HepG2 (cell line): ENCODE measurements around the gene PRPF38A. TPM values are rescaled to one million over a fixed set of nuclear protein-coding genes. Genes with fewer than 3 reads are reported as not detected.

Experiments used
- AGO1 ChIP-seq: fragments of 200-400 bp; formaldehyde crosslinking; IDR thresholded peaks from 2 replicates; pipeline ENCODE4 v1.6.1; 2017; ENCODE audit warnings: mild to moderate bottlenecking, low read depth, low read length, moderate library complexity; ENCODE audit not compliant: poor library complexity, severe bottlenecking
- ARID2 ChIP-seq: sonication (generic); formaldehyde crosslinking; IDR thresholded peaks from 2 replicates; pipeline ENCODE4 v1.8.1; 2022; ENCODE audit warnings: mild to moderate bottlenecking, missing genetic modification reagents, borderline replicate concordance
- CENPX ChIP-seq: sonication (generic); formaldehyde crosslinking; IDR thresholded peaks from 2 replicates; pipeline ENCODE4 v1.9.0; 2021; ENCODE audit warnings: mild to moderate bottlenecking, missing genetic modification reagents, moderate library complexity
- GTF3A ChIP-seq: sonication (generic); formaldehyde crosslinking; conservative IDR thresholded peaks from 2 replicates; pipeline ENCODE4 v1.4.0; 2020; ENCODE audit warnings: mild to moderate bottlenecking, missing genetic modification reagents
- HOXA9 ChIP-seq: sonication (generic); formaldehyde crosslinking; IDR thresholded peaks from 2 replicates; pipeline ENCODE4 v1.8.1; 2022; ENCODE audit warnings: missing genetic modification reagents, mild to moderate bottlenecking, moderate library complexity, borderline replicate concordance
- MED1 ChIP-seq: sonication (generic); formaldehyde crosslinking; IDR thresholded peaks from 2 replicates; pipeline ENCODE4 v1.4.0; 2020; ENCODE audit warnings: missing genetic modification reagents
- MEIS2 ChIP-seq: sonication (generic); formaldehyde crosslinking; IDR thresholded peaks from 2 replicates; pipeline ENCODE4 v1.9.0; 2021; ENCODE audit warnings: mild to moderate bottlenecking, missing genetic modification reagents
- TP53 ChIP-seq: sonication (generic); formaldehyde crosslinking; conservative IDR thresholded peaks from 2 replicates; pipeline ENCODE4 v1.4.0; 2020; ENCODE audit warnings: missing genetic modification reagents
- ZNF331 ChIP-seq: sonication (generic); formaldehyde crosslinking; IDR thresholded peaks from 2 replicates; pipeline ENCODE4 v1.4.0; 2020; ENCODE audit warnings: missing genetic modification reagents
- ZNF382 ChIP-seq: sonication (generic); formaldehyde crosslinking; IDR thresholded peaks from 2 replicates; pipeline ENCODE4 v1.5.0; 2020; ENCODE audit warnings: missing genetic modification reagents, mild to moderate bottlenecking, borderline replicate concordance
- ZNF484 ChIP-seq: sonication (generic); formaldehyde crosslinking; IDR thresholded peaks from 2 replicates; pipeline ENCODE4 v1.5.1; 2020; ENCODE audit warnings: mild to moderate bottlenecking, low read depth, missing genetic modification reagents, borderline replicate concordance
- ZNF547 ChIP-seq: sonication (generic); formaldehyde crosslinking; IDR thresholded peaks from 2 replicates; pipeline ENCODE4 v1.5.1; 2020; ENCODE audit warnings: mild to moderate bottlenecking, missing genetic modification reagents
- ZNF589 ChIP-seq: sonication (generic); formaldehyde crosslinking; conservative IDR thresholded peaks from 2 replicates; pipeline ENCODE4 v1.8.0; 2022; ENCODE audit warnings: mild to moderate bottlenecking, moderate library complexity, missing genetic modification reagents
- ZNF780A ChIP-seq: sonication (generic); formaldehyde crosslinking; IDR thresholded peaks from 2 replicates; pipeline ENCODE4 v1.8.0; 2022; ENCODE audit warnings: mild to moderate bottlenecking, missing genetic modification reagents, moderate library complexity
- ZSCAN12 ChIP-seq: sonication (generic); formaldehyde crosslinking; IDR thresholded peaks from 2 replicates; pipeline ENCODE4 v1.9.0; 2021; ENCODE audit warnings: mild to moderate bottlenecking, missing genetic modification reagents
- polyA plus RNA-seq, 8 experiments: library from polyadenylated mRNA; depleted of rRNA in 3 of 8; stranded (reverse) in 7 of 8; unstranded in 1 of 8; fragments of >200 nt; fragmentation: Illumina TruSeq in 4 of 8; extraction: Trizol in 4 of 8; gene quantifications; 2 replicates each; pipeline versions ENCODE4 v1.2.1 to v1.2.3, GENCODE V29; 2011 to 2016; ENCODE audit warnings: low read depth in 4 of 8, missing spikeins in 1 of 8, mixed read lengths in 1 of 8; ENCODE audit not compliant: insufficient read depth in 1 of 8
- total RNA-seq, 5 experiments: library from RNA; depleted of rRNA; stranded (reverse); fragments of >200 nt; fragmentation: Illumina TruSeq; extraction: Trizol; gene quantifications; 2 replicates each; pipeline ENCODE4 v1.2.3, GENCODE V29; 2016; ENCODE audit warnings: low read depth in 1 of 5
- TF ChIP-seq, protein P1 (sequence below): sonication (generic); formaldehyde crosslinking; conservative IDR thresholded peaks from 2 replicates; pipeline ENCODE4 v1.8.0; 2022; ENCODE audit warnings: low read depth, missing genetic modification reagents
- TF ChIP-seq, protein P2 (sequence below): sonication (generic); formaldehyde crosslinking; IDR thresholded peaks from 2 replicates; pipeline ENCODE4 v1.8.0; 2022; ENCODE audit warnings: low read depth, missing genetic modification reagents
- TF ChIP-seq, protein P3 (sequence below): sonication (generic); formaldehyde crosslinking; IDR thresholded peaks from 2 replicates; pipeline ENCODE4 v1.4.0; 2020; ENCODE audit warnings: missing genetic modification reagents, mild to moderate bottlenecking, borderline replicate concordance
- TF ChIP-seq, protein P4 (sequence below): sonication (generic); formaldehyde crosslinking; IDR thresholded peaks from 2 replicates; pipeline ENCODE4 v1.4.0; 2020; ENCODE audit warnings: missing genetic modification reagents
- TF ChIP-seq, protein P5 (sequence below): sonication (generic); formaldehyde crosslinking; IDR thresholded peaks from 2 replicates; pipeline ENCODE4 v1.5.1; 2020; ENCODE audit warnings: missing genetic modification reagents, mild to moderate bottlenecking, borderline replicate concordance

Gene PRPF38A
- total and polyA plus RNA-seq, 2 of the 13 experiments (the other 11 are each of a cell fraction or from before 2014, with no cell fraction given): 18.3 to 45.5 TPM

DNA sequence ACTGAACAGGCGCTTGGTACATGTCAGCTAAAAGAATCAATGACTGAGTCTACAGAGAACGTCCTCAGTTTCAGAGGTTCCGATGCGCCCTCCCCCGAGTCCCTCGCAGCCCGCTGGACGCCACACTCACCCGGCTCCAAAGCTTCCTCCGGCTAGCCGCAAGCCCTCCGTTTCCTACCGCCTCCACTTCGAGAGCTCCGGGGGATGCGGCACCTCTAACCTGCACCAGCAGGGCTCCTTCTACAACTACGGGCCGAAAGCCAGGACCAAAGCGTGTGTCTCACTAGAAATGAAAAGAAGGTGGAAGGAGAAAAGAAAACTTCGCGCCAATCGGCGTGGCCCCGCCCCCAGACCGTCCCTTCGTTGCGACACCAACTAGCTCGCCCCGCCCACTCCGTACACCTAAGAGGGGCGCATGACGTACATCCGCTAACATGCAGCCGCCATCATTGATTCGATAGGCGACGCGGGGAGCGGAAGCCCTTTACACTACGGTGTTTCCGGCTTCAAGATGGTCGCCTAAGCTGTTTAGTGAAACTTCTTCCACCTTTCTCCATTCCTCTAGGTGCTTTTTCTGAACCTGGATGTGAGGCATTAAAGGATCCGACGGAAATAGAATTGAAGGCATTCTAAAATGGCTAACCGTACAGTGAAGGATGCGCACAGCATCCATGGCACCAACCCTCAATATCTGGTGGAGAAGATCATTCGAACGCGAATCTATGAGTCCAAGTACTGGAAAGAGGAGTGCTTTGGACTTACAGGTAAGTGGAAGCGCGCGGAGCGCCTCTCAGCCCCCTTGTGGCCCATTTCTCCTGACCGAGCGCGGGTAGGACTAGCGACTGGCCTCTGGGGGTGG, at the start of gene PRPF38A, which contains the start of gene ORC1 (continued):
- TF ChIP-seq, protein P1, sequence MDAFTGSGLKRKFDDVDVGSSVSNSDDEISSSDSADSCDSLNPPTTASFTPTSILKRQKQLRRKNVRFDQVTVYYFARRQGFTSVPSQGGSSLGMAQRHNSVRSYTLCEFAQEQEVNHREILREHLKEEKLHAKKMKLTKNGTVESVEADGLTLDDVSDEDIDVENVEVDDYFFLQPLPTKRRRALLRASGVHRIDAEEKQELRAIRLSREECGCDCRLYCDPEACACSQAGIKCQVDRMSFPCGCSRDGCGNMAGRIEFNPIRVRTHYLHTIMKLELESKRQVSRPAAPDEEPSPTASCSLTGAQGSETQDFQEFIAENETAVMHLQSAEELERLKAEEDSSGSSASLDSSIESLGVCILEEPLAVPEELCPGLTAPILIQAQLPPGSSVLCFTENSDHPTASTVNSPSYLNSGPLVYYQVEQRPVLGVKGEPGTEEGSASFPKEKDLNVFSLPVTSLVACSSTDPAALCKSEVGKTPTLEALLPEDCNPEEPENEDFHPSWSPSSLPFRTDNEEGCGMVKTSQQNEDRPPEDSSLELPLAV: no peak
- TF ChIP-seq ZNF589 (CRISPR knock-in tag) (0 out of 2 replicates have a peak, but pooled peaks have one; percentile 27), ZNF331 (CRISPR knock-in tag) (0 out of 2 replicates have a peak, but pooled peaks have one; percentile 52), HOXA9 (CRISPR knock-in tag) (no peak), TP53 (CRISPR knock-in tag) (no peak), CENPX (no peak), MEIS2 (CRISPR knock-in tag) (no peak), GTF3A (no peak), ZNF484 (CRISPR knock-in tag) (no peak), ZNF547 (no peak), ARID2 (CRISPR knock-in tag) (no peak; the same call in 1 of the 2 replicates), ZNF382 (CRISPR knock-in tag) (no peak), MED1 (CRISPR knock-in tag) (peak; percentile 34; the same call in 1 of the 2 replicates), AGO1 (no peak), ZSCAN12 (CRISPR knock-in tag) (no peak), ZNF780A (CRISPR knock-in tag) (no peak)
- TF ChIP-seq, protein P2, sequence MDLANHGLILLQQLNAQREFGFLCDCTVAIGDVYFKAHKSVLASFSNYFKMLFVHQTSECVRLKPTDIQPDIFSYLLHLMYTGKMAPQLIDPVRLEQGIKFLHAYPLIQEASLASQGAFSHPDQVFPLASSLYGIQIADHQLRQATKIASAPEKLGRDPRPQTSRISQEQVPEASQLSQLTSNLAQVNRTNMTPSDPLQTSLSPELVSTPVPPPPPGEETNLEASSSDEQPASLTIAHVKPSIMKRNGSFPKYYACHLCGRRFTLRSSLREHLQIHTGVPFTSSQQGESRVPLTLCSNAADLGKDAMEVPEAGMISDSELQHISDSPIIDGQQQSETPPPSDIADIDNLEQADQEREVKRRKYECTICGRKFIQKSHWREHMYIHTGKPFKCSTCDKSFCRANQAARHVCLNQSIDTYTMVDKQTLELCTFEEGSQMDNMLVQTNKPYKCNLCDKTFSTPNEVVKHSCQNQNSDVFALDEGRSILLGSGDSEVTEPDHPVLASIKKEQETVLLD: peak; percentile 44; the same call in 1 of the 2 replicates
- TF ChIP-seq, protein P3, sequence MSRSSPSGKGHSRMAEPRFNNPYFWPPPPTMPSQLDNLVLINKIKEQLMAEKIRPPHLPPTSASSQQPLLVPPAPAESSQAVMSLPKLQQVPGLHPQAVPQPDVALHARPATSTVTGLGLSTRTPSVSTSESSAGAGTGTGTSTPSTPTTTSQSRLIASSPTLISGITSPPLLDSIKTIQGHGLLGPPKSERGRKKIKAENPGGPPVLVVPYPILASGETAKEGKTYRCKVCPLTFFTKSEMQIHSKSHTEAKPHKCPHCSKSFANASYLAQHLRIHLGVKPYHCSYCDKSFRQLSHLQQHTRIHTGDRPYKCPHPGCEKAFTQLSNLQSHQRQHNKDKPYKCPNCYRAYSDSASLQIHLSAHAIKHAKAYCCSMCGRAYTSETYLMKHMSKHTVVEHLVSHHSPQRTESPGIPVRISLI (CRISPR knock-in tag): no peak
- TF ChIP-seq, protein P4, sequence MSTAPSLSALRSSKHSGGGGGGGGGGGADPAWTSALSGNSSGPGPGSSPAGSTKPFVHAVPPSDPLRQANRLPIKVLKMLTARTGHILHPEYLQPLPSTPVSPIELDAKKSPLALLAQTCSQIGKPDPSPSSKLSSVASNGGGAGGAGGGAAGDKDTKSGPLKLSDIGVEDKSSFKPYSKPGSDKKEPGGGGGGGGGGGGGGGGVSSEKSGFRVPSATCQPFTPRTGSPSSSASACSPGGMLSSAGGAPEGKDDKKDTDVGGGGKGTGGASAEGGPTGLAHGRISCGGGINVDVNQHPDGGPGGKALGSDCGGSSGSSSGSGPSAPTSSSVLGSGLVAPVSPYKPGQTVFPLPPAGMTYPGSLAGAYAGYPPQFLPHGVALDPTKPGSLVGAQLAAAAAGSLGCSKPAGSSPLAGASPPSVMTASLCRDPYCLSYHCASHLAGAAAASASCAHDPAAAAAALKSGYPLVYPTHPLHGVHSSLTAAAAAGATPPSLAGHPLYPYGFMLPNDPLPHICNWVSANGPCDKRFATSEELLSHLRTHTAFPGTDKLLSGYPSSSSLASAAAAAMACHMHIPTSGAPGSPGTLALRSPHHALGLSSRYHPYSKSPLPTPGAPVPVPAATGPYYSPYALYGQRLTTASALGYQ (CRISPR knock-in tag): no peak
- TF ChIP-seq, protein P5, sequence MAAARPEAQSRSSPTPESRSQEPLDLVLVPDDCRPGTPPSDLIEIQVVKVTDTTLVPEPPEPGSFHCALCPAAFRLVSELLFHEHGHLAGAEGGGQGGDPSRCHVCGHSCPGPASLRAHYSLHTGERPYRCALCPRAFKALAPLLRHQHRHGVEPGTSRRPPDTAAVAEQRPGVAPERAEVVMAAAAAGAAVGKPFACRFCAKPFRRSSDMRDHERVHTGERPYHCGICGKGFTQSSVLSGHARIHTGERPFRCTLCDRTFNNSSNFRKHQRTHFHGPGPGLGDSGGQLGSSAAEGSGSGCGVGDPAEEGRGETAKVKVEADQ: peak; percentile 51; the same call in 1 of the 2 replicates
